B cell (primary cell): ENCODE results near the gene NFILZ. TPM values are rescaled to one million over a fixed set of nuclear protein-coding genes. Genes with fewer than 3 reads are reported as not detected.

ENCODE experiments used
- ATAC-seq: fragments of 200-7000 bp; cut with Tn5 transposase; one replicate; pipeline ENCODE4 v1.10.0; 2021; ENCODE audit warnings: low read depth, mild to moderate bottlenecking, moderate number of reproducible peaks, moderate library complexity
- CTCF ChIA-PET: fragments of 350-600 bp; sonication (Branson Sonifier 250); formaldehyde crosslinking; loops from one replicate; lab custom pipeline; 2021; ENCODE audit warnings: antibody characterized with exemption, inconsistent platforms; lab: Charles Lee
- POLR2A ChIA-PET: fragments of 350-600 bp; sonication (Branson Sonifier 250); formaldehyde crosslinking; loops from one replicate; lab custom pipeline; 2021; ENCODE audit warnings: antibody characterized with exemption; lab: Charles Lee
- DNase-seq: peaks from one replicate; pipeline ENCODE4 v3.0.0; 2013
- H2AFZ ChIP-seq: 2 replicates; pipeline ENCODE4 v1.6.1; 2012; ENCODE audit warnings: mild to moderate bottlenecking, low read depth, low read length; ENCODE audit not compliant: insufficient read depth, poor library complexity, severe bottlenecking
- H3K27ac ChIP-seq, 2 donors: 1 replicate in 1 of 2; 2 replicates in 1 of 2; pipeline ENCODE4 v1.5.1; 2012 to 2013; ENCODE audit warnings: low read length in 2 of 2, mild to moderate bottlenecking in 2 of 2, moderate library complexity in 1 of 2
- H3K27me3 ChIP-seq, 4 experiments: fragments of 200-600 bp in 1 of 4; sonication (generic) in 1 of 4; replicated peaks in 1 of 4; 1 replicate in 2 of 4; 2 replicates in 2 of 4; pipeline versions ENCODE4 v1.6.1 to v1.7.0; 2013 to 2016; ENCODE audit warnings: low read length in 3 of 4, mild to moderate bottlenecking in 2 of 4, mixed read lengths in 1 of 4, moderate library complexity in 1 of 4; ENCODE audit not compliant: insufficient read depth in 4 of 4, control insufficient read depth in 3 of 4; ENCODE audit errors: control extremely low read depth in 1 of 4
- H3K36me3 ChIP-seq, 2 experiments: replicated peaks in 1 of 2; 1 replicate in 1 of 2; 2 replicates in 1 of 2; pipeline versions ENCODE4 v1.6.1 to v1.7.1; 2013; ENCODE audit warnings: low read length in 1 of 2; ENCODE audit not compliant: insufficient read depth in 2 of 2, control insufficient read depth in 1 of 2; ENCODE audit errors: control extremely low read depth in 1 of 2, extremely low read depth in 1 of 2
- H3K4me1 ChIP-seq, 2 donors: fragments of 200-600 bp in 1 of 2; sonication (generic) in 1 of 2; 1 replicate in 1 of 2; 2 replicates in 1 of 2; pipeline versions ENCODE4 v1.5.1 to v1.6.1; 2013 to 2017; ENCODE audit warnings: low read length in 2 of 2; ENCODE audit not compliant: control insufficient read depth in 2 of 2, insufficient read depth in 2 of 2
- H3K4me2 ChIP-seq: replicated peaks from 2 replicates; pipeline ENCODE3; 2012; ENCODE audit warnings: mild to moderate bottlenecking, low read depth, low read length; ENCODE audit not compliant: poor library complexity, severe bottlenecking
- H3K4me3 ChIP-seq, 5 experiments: fragments of 200-600 bp in 1 of 5; sonication (generic) in 1 of 5; 1 replicate in 3 of 5; 2 replicates in 2 of 5; pipeline versions ENCODE4 v1.5.1 to v1.7.0; 2011 to 2016; ENCODE audit warnings: low read length in 4 of 5, mild to moderate bottlenecking in 4 of 5, low read depth in 2 of 5, control low read depth in 1 of 5, moderate library complexity in 1 of 5; ENCODE audit not compliant: insufficient read depth in 1 of 5; ENCODE audit errors: control extremely low read depth in 1 of 5, extremely low read depth in 1 of 5
- H3K79me2 ChIP-seq: fragments of 200-600 bp; sonication (generic); one replicate; pipeline ENCODE4 v1.6.0; 2016; ENCODE audit warnings: low read length; ENCODE audit not compliant: control insufficient read depth, insufficient read depth
- H3K9ac ChIP-seq: fragments of 200-600 bp; sonication (generic); 2 replicates; pipeline ENCODE4 v1.6.1; 2017; ENCODE audit warnings: mild to moderate bottlenecking, low read length, moderate library complexity
- H3K9me3 ChIP-seq, 3 donors: one replicate each; pipeline versions ENCODE4 v1.6.1 to v1.7.1; 2013; ENCODE audit warnings: low read length in 2 of 3; ENCODE audit not compliant: control insufficient read depth in 2 of 3, insufficient read depth in 1 of 3; ENCODE audit errors: control extremely low read depth in 1 of 3
- H4K20me1 ChIP-seq: 2 replicates; pipeline ENCODE4 v1.6.0; 2012; ENCODE audit warnings: mild to moderate bottlenecking, low read length; ENCODE audit not compliant: insufficient read depth, control insufficient read depth, poor library complexity, severe bottlenecking
- H3K27ac Mint-ChIP-seq: one replicate; pipeline ENCODE4 v1.8.0; 2021; ENCODE audit warnings: mixed read lengths
- H3K27me3 Mint-ChIP-seq: one replicate; pipeline ENCODE4 v1.8.0; 2021; ENCODE audit warnings: mixed read lengths
- H3K4me1 Mint-ChIP-seq: one replicate; pipeline ENCODE4 v1.8.0; 2021; ENCODE audit warnings: mixed read lengths
- H3K4me3 Mint-ChIP-seq: one replicate; pipeline ENCODE4 v1.8.0; 2021; ENCODE audit warnings: mixed read lengths
- H3K9me3 Mint-ChIP-seq: one replicate; pipeline ENCODE4 v1.8.0; 2022; ENCODE audit warnings: mixed read lengths; ENCODE audit not compliant: insufficient read depth
- CTCF ChIP-seq: fragments of 200-600 bp; IDR thresholded peaks from one replicate; pipeline ENCODE4 v1.8.0; 2022; ENCODE audit warnings: antibody characterized with exemption, mild to moderate bottlenecking
- EZH2 ChIP-seq: IDR thresholded peaks from 2 replicates; pipeline ENCODE4 v1.6.1; 2012; ENCODE audit warnings: borderline replicate concordance, low read depth, mild to moderate bottlenecking, moderate library complexity, low read length; ENCODE audit not compliant: insufficient read depth, poor library complexity, severe bottlenecking
- WGBS: methylation state at CpG from one replicate; pipeline ENCODE4 v1.1.5; 2013; ENCODE audit warnings: missing lambda C conversion rate; ENCODE audit not compliant: insufficient coverage; 5-methylcytosine and 5-hydroxymethylcytosine counted together
- intact Hi-C: fragments of 100-400 bp; cut with micrococcal nuclease; formaldehyde crosslinking; loops from one replicate; pipeline ENCODE4 v1.10.0; 2022
- polyA plus RNA-seq: library from polyadenylated mRNA; depleted of rRNA; stranded (reverse); fragments of >200 nt; gene quantifications from 2 replicates; pipeline ENCODE4 v1.2.3, GENCODE V29; 2012
- total RNA-seq, 2 donors: library from RNA; stranded (reverse); fragments of 120-200 nt in 1 of 2; gene quantifications; 1 replicate in 1 of 2; 2 replicates in 1 of 2; pipeline versions ENCODE4 v1.2.3 to v1.2.4, GENCODE V29; 2013 to 2022

NFILZ gene
- total and polyA plus RNA-seq, 2 donors (not counting 1 experiment from before 2014, with no cell fraction given), result not detected

GRCh38 chr19:8640402-8641004, 10.1 kb downstream of the NFILZ start:
- Histone ChIP-seq H3K9ac (no peak overlapping the region), H3K36me3 (no peaks in the 10 kb centered on the region), H3K4me1 (no peaks in the 10 kb centered on the region), H3K4me3 (no peak overlapping the region), H2AFZ (no peak overlapping the region), H4K20me1 (no peaks in the 10 kb centered on the region), H3K4me2 (no peak overlapping the region), H3K27ac (no peak overlapping the region), H3K9me3 (peaks cover 0 to 12% (median 4%) of the 10 kb centered on the region in 3 donors), H3K79me2 (no peaks in the 10 kb centered on the region), H3K27me3 (peaks cover 0 to 9% (median 0%) of the 10 kb centered on the region in 4 experiments)
- Mint-ChIP-seq H3K27ac (no peak overlapping the region), H3K9me3 (no peaks in the 10 kb centered on the region), H3K27me3 (peaks cover 28% of the 10 kb centered on the region), H3K4me3 (no peak overlapping the region), H3K4me1 (no peaks in the 10 kb centered on the region)
- ChIA-PET CTCF (interaction anchor here (1.6 kb wide), 1 partner anchor 13 kb away, joined by 6 read pairs; no protein-coding TSS in a partner anchor), POLR2A (no interaction called here)
- WGBS, result 81% methylated on average over 10 of the region's 12 CpGs
- ATAC-seq (no peak), DNase-seq (no peak)
- no peak for TF ChIP-seq CTCF
- no peak for TF ChIP-seq EZH2
- intact Hi-C loops, result no loop called here

GRCh38 chr19:8641221-8641907, 10.9 kb downstream of the NFILZ start:
- 100% methylated on average over 2 of the region's 2 CpGs for WGBS
- TF ChIP-seq EZH2 (no peak), CTCF (no peak)
- no peaks in the 10 kb centered on the region for H3K79me2 ChIP-seq
- no peak overlapping the region for H2AFZ ChIP-seq
- Mint-ChIP-seq H3K4me1 (no peaks in the 10 kb centered on the region), H3K27me3 (peaks cover 30% of the 10 kb centered on the region), H3K27ac (no peak overlapping the region), H3K9me3 (no peaks in the 10 kb centered on the region), H3K4me3 (no peak overlapping the region)
- intact Hi-C loops, result no loop called here
- no peaks in the 10 kb centered on the region for H4K20me1 ChIP-seq
- ATAC-seq (no peak), DNase-seq (no peak)
- no peak overlapping the region for H3K9ac ChIP-seq
- no peak overlapping the region for H3K4me2 ChIP-seq
- peaks cover 0 to 14% (median 0%) of the 10 kb centered on the region in 4 experiments for H3K27me3 ChIP-seq
- peaks cover 0 to 13% (median 4%) of the 10 kb centered on the region in 3 donors for H3K9me3 ChIP-seq
- H3K4me1 ChIP-seq, result no peaks in the 10 kb centered on the region
- H3K4me3 ChIP-seq, result no peak overlapping the region
- H3K36me3 ChIP-seq, result no peaks in the 10 kb centered on the region
- CTCF ChIA-PET, result interaction anchor here (0.6 to 1.9 kb wide), 11 partner anchors 10 to 446 kb away, joined by 3 to 19 read pairs (median 4); partner anchors contain the start of gene OR1M1
- H3K27ac ChIP-seq, result no peak overlapping the region
- POLR2A ChIA-PET, result no interaction called here
